ENCODE measurements around the gene CTRL.
"Not testable (repeated sequence)": the region's sequence is repeated elsewhere in the genome, so short reads cannot be mapped to it uniquely, and the experiment has no call there.

The CTRL gene

DNA sequence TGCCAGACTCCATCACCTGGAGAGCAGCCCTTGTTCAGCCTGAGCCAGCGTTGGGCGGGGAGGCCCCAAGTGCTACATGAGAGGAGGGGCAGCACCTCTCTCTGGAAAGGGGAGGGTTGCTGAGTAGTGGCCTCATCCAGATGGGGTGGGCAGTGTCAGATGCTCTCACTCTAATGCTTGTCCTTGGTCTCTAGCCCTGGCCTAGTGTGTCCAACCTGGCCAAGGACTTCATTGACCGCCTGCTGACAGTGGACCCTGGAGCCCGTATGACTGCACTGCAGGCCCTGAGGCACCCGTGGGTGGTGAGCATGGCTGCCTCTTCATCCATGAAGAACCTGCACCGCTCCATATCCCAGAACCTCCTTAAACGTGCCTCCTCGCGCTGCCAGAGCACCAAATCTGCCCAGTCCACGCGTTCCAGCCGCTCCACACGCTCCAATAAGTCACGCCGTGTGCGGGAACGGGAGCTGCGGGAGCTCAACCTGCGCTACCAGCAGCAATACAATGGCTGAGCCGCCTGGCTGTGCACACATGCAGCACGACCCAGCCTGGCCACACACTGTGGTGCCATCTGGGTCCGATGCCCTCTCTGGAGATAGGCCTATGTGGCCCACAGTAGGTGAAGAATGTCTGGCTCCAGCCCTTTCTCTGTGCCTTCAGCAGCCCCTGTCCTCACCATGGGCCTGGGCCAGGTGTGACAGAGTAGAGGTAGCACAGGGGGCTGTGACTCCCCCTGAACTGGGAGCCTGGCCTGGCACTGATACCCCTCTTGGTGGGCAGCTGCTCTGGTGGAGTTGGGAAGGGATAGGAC lies 4.3 kb downstream of the CTRL start:
- no peak for DNase-seq (ENCODE audit: extremely low read depth in 1 of 2, low read depth in 1 of 2)

DNA sequence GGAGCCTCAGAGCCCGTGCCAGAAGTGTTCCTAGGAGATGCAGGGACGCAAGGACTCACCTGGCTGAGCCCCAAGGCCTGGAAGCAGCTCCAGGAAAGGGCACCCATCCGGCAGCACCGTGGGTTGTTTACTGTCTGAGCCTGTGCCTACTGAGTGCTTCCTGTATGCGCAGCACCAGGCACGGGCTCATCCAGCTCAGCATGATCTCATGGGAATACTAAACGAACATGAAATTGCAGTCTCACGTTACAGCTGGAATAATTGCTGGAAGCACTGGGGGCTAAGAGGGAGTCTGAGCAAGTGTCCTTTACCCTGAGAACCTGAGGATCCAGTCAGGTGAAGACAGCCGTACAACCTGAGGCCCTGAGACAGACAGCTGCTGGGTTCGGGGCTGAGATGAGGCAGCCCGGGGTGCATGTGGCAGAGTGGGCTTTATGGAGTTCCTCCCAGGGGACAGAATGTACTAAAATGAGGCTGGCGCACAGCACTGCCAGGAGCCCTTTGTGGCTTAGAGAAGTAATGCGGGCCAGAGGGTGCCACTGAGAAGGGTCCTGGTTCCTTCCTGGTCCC lies 5.4 kb downstream of the CTRL start:
- no peak for DNase-seq (ENCODE audit: extremely low read depth in 1 of 2, low read depth in 1 of 2)

DNA sequence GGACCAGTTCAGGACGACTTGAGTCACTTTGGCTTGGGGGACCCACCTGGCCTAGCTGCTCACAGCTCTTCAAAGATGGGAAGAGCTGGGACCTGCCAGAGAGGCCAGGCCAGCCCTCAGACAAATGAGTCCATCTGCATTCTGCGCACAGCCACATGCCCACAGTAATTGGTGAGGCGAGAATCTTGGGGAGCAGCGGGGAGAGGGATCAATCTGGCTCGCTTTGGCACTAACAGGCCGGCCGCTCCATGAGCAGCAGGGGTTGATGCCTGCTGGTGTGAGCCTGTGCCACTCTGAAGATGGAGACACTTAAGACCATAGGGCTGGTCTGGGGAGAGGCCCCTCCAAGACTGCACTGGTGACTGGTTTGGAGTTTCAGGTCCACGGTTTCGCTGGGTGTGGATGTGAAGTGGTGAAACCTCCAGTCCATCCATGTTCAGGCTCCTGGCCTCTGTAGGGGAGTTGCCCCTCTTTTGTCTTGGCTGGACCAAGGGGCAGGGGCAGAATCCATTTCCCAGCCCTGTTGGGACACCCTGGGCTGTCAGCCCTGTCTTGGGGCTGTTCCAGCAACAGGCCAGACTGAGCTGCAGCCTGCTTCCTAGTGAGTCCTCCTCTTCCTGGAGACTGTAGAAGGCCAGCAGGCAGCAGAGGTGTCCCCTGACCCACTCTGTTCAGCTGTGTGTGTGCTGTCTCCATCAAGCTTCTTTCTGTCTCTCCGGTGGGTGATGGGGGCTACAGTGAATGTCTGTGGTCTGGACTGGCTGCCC lies 7.3 kb downstream of the CTRL start:
- no peak for DNase-seq (ENCODE audit: extremely low read depth in 1 of 2, low read depth in 1 of 2)

DNA sequence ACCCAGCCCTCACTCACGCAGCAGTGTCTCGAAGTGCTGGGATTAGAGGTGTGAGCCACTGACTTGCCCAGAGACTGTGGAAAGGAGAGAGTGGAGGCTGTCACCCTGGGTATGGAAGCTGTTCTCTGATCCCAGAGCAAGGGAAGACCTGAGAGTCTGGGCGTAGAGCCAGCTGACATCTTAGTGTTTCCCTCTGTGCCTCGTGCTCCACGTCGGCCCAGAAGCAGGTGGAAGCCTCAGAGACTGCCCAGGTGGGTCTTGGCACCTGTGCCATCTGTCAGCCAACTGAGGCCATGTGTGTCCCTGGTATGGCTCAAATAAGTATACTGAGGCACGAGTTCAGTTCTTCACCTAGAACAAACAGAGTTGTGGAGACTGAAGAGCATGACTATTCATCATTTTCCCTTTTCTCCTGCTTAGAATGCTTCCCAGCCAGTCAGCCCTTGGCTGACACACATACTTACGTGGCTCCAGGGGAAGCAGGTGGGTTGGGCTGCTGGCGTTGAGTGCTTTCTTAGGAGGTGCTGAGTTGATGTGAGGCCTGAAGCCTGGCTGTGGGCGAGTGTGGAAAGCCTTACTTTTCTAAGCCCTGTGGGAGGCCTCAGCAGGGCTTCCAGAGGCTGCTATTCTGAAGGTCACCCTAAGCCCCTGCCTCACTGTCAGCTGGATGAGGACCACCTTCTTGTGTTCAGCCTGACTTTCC lies 8.1 kb downstream of the CTRL start:
- no peak for DNase-seq (ENCODE audit: extremely low read depth in 1 of 2, low read depth in 1 of 2)

DNA sequence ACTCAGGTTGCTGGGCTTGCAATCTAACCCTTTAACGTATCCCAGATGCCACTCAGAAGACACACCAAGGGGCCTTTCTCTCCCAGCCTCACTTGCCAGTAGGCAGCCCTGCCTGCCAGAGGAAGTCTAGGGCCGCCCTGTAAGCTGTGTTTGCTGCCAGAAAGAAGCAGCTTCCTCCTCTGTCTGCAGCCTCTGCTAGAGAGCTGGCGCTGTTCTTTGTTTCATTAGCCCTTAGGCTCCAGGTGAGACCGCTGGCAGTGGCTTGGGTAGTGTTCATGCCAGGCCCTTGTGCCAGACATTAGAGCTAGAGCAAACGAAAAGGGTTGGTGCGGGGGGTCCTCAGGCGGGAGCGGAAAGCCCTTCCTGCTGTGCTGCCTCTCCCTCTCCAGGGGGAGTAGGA lies 8.9 kb downstream of the CTRL start:
- no peak for DNase-seq (ENCODE audit: extremely low read depth in 1 of 2, low read depth in 1 of 2)

DNA sequence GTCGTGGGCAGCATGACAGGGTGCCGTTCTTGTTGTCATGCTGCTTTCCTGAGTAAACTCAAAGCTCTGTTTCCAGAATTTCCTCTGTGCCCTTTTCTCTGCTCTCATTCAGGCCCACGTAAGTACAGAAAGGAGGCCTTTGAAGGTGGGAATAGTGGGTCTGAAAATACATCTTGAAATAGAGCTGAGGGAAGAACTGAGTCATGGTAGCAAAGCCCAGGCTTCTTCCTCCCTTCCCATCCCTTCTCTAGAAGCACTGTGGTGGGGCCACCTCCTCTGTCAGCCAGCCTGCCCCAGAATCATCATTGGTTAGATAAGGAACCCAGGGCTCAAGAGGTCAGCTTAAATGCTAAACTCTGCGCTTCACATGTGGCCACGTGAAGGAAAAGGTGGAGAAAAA lies 9.4 kb downstream of the CTRL start:
- no peak for DNase-seq (ENCODE audit: extremely low read depth in 1 of 2, low read depth in 1 of 2)

DNA sequence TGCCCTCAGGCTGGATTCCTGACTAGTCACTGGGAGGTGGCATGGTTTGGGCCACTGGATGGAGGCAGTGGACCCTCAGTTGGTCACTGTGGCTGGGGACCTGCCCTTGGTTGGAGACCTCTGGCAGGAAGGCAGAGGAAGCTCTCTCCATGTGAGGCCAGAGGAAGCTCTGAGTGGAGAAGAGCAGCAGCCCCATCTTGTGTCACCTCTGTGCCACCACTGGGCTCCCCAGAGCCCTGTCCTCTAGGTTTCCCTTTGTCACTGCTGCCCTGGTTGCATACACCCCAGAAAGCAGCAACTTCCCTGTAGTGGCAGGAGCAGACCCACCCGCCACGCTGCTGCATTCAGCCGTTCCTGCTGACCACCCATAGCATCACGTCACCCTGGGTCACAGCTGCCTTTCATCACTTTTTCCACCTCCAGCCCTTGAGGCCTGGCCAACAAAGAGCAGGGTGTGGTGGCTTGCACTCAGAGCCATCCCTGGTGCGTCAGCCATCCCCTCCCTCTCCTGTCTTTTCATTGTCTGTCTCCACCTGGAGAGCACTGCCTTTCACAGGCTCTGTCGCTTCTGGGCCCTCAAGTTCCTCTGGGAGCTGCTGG lies 11.9 kb downstream of the CTRL start:
- DNase-seq (ENCODE audit: extremely low read depth in 1 of 2, low read depth in 1 of 2): no peak

DNA sequence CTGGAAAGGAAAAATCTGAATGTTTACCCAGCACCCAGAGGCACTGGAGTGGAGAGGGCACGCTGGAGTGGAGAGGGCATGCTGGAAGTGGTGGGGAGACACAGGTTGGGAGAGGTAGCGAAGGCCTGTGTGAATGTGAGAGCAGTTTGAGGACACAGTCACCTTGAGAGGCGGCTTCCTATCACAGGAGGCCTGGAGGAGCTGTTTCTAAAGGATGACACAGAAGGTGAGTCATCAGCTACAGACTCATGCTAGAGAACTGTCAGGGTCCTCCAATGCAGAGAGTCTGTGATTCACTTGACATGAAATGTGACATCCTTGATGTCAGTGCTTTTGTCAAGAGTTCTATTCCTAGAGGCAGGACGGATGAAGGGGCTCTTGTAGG lies 13.8 kb downstream of the CTRL start:
- DNase-seq (ENCODE audit: extremely low read depth in 1 of 2, low read depth in 1 of 2): no peak

DNA sequence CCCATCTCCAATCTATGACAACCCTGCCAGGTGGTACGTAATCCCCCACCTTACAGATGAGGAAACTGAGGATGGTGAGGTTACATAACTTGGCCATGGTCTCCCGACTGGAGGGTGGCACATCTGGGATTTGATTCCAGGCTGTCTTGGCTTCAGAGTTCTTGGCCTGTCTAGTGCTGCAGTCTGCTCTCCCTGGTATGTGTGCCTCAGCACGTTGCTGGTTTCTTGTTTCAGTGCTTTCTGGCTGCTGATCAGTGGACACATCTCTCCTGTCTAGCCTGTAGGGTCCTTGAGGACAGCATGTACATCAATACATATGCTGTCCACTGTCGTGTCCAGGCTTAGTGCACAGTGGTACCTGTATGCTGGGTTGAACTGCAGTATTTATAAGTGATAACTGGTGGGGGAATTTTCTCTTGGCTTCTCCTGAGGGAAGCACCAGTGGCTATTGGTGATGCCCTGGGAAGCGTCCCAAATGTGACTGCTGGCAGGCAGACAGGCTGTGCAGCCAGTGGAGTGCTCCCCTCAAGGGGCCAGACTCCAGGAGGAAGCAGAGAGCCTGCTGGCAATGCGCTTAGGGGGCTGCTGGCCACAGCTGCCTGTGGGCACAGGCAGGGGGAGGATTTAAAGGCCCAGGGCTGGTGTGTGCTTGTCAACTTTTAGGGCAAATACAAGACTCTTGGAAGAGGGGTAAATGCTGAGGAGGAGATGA lies 14.4 kb downstream of the CTRL start:
- no peak for DNase-seq (ENCODE audit: extremely low read depth in 1 of 2, low read depth in 1 of 2)

DNA sequence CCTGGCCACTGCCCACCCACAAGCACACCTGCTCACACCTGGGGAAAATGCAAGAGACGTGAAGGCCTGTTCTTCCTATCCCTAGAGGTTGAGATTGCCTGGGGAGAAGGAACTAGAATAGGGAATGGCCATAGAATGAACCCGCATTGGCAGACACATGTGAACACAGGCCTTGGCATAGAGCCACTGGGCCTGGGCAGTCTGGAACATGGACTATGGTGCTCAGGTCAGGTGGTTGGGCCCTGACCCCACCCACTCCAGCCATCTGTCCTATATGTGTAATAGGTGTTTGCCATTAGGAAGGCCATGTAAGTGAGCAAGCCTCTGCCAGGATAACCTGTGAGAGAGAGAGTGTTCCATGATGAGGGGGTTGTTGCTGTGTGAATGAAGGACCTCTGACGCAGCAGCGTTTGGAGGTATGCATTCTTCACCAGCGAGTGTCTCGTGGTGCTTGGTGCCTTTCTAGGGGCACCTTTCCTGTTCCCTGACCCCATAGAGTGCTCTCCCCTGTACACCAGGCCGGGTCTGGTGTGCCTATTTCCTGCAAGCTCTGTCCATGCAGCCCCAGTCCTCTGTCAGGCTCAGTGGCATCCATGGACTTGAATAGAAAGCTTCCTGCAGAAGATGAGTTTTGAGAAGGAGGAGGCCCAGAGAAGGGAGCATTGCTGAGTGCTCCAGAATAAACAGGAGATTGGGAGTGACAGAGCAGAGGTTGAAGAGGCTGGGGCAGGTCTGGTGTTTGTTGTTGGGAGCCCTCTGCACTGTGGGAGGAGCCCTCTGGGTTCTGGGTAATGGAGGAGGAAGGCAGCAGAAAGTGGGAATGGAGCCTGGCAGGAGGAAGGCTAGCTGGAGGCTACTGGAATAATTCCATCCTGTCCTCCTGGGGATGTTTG lies 15.6 kb downstream of the CTRL start:
- DNase-seq (ENCODE audit: extremely low read depth in 1 of 2, low read depth in 1 of 2): no peak

DNA sequence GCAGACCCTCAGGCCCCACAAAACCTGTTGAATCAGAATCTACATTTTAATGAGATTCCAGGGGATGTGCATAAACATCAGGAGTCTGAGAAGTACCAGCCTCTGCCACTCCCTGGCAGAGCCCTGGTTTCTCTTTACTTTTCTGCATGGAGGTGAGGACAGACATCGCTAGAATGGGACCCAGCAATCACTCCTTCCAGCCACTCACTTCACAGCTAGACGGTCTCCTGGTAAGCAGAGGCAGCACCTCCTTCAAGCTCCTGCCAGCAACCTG lies 16.2 kb downstream of the CTRL start:
- not testable (repeated sequence) for DNase-seq (ENCODE audit: extremely low read depth in 1 of 2, low read depth in 1 of 2)

DNA sequence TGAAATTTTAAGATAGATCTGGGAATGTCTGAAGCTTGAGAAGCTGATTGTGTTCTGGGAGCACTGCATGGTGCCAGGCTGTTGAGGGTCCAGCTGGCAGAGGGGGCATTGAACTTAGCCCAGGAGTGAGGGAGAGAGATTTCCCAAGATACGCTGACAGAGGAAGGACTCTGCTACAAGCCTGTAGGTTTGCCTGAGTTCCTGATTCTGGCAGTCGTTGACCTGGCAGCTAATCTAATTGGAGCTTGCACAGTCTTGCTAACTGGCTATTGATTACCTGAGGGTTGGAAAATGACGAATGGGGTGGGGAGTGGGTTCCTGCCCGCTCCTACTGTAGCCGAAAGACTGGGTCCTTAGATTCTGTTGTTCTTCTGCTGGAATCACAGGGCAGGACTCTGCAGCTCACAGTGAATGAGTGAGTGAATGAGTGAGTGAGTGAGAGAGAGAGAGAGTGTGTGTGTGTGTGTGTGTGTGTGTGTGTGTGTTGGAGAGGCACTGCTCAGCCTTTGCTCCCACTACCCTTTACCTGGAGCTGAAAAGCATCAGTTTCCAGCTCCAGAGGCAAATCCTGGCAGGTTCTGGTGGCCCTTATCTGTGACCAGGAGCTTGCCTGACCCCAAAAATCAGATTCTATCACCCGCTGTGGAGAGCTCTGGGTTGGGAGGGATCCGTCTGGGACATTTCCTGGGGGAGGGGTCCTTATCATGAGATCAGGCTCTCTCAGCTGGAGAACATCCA lies 16.7 kb downstream of the CTRL start:
- DNase-seq (ENCODE audit: extremely low read depth in 1 of 2, low read depth in 1 of 2): no peak

DNA sequence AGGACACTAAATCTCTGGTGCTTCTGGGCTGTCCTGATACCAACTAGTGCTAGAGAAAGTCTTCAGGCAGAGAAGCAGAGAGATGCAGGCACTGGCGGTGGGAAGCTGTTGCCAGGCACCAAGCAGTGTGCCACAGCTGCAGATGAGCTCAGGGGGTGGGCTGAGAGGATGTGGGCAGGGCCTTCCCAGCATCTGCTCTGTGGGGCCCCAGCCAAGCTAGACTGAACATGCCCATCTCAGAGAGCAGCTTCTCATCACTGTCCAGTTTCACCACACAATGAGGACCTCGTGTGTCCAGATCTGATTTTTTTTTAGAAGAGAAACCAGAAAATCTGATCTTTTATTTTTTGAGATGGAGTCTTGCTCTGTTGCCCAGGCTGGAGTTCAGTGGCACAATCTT lies 21.5 kb downstream of the CTRL start:
- DNase-seq (ENCODE audit: extremely low read depth in 1 of 2, low read depth in 1 of 2): no peak

DNA sequence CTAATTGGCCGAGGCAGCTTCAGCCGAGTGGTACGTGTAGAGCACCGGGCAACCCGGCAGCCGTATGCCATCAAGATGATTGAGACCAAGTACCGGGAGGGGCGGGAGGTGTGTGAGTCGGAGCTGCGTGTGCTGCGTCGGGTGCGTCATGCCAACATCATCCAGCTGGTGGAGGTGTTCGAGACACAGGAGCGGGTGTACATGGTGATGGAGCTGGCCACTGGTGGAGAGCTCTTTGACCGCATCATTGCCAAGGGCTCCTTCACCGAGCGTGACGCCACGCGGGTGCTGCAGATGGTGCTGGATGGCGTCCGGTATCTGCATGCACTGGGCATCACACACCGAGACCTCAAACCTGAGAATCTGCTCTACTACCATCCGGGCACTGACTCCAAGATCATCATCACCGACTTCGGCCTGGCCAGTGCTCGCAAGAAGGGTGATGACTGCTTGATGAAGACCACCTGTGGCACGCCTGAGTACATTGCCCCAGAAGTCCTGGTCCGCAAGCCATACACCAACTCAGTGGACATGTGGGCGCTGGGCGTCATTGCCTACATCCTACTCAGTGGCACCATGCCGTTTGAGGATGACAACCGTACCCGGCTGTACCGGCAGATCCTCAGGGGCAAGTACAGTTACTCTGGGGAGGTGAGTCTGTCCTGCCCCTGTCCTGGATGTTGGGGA lies 22.5 kb downstream of the CTRL start:
- DNase-seq (ENCODE audit: extremely low read depth in 1 of 2, low read depth in 1 of 2): no peak

DNA sequence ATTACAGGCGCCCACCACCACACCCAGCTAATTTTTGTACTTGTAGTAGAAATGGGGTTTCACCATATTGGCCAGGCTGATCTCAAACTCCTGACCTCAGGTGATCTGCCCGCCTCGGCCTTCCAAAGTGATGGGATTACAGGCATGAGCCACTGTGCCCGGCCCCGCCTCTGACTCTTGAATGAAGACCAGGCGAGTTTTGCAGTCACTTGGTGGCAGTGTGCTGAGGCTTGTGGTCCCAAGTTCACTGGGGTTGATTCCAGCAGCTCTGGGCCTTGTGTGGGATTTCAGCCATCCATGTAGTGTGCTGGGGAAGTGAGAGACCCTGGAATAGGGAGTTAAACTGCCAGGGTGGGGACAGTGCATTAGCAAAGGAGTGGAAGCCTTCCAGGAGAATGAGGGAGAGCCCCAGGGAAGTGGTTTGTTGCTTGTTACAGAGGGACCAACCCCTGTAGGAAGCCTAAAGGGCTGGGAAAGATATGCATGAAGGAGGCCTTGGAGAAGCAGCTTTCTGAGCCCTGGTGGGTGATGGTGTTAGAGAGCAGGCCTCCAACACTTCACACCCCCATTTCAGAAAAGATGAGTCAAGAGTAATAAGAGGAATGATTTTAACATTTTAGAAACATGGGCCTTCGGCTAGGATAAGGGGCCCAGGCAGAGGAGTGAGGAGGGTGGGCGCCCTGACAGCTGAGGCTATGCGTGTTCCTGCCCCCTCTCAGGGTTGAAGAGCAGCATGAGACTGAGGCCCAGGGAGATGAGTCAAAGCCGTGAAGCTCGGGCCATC lies 24.1 kb downstream of the CTRL start:
- DNase-seq (ENCODE audit: extremely low read depth in 1 of 2, low read depth in 1 of 2): no peak

DNA sequence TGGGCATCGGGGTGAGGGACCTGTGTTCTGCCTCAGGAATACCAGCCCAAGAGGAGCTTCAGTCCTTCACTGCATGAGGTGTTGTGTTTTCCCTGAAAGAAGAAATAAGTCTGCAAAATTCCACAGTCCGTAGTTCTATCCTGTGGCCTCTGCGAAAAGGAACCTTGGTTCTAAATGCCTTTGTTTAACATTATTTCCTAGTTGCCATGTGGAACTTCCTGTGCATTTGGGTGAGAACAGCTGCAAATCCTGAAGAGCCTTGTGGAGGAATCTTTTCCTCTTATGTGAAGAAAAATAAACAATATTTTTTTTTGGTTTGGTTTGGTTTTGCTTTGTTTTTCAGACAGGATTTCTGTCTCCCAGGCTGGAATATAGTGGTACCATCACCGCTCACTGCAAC lies 28.8 kb downstream of the CTRL start:
- no peak for DNase-seq (ENCODE audit: extremely low read depth in 1 of 2, low read depth in 1 of 2)

DNA sequence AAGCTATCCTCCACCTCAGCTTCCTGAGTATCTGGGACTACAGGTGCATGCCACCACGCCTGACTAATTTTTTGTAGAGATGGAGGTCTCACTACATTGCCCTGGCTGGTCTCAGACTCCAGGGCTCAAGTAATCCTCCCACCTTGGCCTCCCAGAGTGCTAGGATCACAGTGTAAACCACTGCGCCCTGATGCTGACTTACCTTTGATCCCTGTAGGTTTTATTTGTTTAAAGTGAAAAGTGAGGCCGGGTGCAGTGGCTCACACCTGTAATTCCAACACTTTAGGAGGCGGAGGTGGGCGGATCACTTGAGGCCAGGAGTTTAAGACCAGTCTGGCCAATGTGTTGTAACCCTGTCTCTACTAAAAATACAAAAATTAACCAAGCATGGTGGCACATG lies 29.9 kb downstream of the CTRL start:
- no peak for DNase-seq (ENCODE audit: extremely low read depth in 1 of 2, low read depth in 1 of 2)

DNA sequence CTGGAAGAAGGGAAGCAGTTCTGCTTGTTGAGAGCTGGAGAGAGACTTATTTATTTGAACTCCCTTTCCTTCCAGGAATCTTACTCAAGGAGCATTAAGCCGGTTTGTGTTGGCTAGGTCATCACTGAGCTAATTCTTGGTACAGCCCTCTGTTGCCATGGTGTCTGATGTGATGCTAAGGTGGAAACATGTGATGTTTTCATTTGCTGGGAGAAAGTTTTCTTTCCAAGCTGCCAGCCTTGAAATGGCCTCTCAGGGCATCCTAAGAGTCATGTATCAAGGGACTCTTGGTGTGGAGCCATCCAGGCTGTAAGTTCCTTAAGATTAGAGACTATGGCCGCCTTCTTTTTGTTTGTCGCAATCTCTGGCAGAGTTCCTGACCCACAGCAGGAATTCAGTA lies 34.4 kb downstream of the CTRL start:
- no peak for DNase-seq (ENCODE audit: extremely low read depth in 1 of 2, low read depth in 1 of 2)

Data from activated CD8-positive, alpha-beta memory T cell treated with anti-CD3 and anti-CD28 coated beads for 1 hour (primary cell).